ENCODE results near the gene EDN2. TPM values are rescaled to one million over a fixed set of nuclear protein-coding genes. Genes with fewer than 3 reads are reported as not detected.
A peak's percentile ranks its signal among the peaks of the same experiment; 100 is the strongest.

The EDN2 gene
- total RNA-seq, 1 donor from 2014 or later = not detected

DNA sequence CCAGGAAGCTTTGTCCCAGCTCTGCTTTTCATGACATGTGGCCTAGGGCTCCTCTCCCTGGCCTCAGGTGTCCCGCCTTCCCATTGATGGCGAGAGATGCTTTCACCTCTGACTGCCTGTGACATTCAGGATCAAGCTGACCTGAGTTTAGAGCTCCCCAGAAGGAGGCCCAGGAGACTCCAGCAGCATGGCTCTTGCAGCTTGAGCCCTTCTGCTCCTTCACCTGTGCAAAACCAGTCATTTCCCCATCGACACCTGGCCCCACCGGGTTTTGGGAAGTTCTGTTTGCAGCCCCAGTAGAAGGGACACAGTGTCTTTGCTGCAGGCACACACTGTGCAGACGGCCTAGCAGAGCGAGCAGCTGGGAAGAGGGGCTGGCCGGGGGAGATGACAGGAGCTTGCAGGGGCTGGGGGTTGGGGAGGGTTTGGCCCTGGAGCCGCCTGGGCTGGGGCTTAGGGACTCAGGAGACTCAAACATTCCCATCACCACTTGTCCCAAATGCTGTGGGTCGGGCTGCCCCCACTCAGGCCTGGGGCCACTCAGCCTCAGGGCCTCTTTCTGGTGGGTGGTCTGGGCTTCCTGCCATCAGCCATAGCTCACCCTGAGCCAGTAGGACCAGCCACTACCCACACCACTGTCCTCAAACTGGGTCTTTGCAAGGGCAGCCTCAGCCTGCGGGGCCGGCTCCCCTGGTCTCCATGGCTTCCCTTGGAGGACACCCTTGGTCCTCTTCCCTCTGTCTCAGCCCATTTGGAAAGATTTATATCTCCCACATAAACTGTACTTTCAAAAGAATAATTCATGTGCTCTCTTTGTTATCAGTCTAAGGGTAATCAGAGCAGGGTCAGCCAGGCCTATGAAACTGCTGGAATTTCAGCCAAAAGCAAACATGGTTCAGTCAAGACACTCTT is 3.8 kb upstream of the EDN2 start:
- DNase-seq (ENCODE audit: low read depth, low spot score) = no peak
- Mint-ChIP-seq H3K4me3 (no peak overlapping the region), H3K27ac (ENCODE audit: unreplicated experiment) (no peak overlapping the region), H3K4me1 (peaks cover 44% of the 10 kb centered on the region), H3K27me3 (ENCODE audit: low read depth) (peaks cover 4% of the 10 kb centered on the region), H3K36me3 (ENCODE audit: low read depth) (no peaks in the 10 kb centered on the region), H3K9me3 (peaks cover 7% of the 10 kb centered on the region)
- TF ChIP-seq, protein P1, sequence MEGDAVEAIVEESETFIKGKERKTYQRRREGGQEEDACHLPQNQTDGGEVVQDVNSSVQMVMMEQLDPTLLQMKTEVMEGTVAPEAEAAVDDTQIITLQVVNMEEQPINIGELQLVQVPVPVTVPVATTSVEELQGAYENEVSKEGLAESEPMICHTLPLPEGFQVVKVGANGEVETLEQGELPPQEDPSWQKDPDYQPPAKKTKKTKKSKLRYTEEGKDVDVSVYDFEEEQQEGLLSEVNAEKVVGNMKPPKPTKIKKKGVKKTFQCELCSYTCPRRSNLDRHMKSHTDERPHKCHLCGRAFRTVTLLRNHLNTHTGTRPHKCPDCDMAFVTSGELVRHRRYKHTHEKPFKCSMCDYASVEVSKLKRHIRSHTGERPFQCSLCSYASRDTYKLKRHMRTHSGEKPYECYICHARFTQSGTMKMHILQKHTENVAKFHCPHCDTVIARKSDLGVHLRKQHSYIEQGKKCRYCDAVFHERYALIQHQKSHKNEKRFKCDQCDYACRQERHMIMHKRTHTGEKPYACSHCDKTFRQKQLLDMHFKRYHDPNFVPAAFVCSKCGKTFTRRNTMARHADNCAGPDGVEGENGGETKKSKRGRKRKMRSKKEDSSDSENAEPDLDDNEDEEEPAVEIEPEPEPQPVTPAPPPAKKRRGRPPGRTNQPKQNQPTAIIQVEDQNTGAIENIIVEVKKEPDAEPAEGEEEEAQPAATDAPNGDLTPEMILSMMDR (conservative IDR thresholded peaks at IDR 0.05) = no peak

DNA sequence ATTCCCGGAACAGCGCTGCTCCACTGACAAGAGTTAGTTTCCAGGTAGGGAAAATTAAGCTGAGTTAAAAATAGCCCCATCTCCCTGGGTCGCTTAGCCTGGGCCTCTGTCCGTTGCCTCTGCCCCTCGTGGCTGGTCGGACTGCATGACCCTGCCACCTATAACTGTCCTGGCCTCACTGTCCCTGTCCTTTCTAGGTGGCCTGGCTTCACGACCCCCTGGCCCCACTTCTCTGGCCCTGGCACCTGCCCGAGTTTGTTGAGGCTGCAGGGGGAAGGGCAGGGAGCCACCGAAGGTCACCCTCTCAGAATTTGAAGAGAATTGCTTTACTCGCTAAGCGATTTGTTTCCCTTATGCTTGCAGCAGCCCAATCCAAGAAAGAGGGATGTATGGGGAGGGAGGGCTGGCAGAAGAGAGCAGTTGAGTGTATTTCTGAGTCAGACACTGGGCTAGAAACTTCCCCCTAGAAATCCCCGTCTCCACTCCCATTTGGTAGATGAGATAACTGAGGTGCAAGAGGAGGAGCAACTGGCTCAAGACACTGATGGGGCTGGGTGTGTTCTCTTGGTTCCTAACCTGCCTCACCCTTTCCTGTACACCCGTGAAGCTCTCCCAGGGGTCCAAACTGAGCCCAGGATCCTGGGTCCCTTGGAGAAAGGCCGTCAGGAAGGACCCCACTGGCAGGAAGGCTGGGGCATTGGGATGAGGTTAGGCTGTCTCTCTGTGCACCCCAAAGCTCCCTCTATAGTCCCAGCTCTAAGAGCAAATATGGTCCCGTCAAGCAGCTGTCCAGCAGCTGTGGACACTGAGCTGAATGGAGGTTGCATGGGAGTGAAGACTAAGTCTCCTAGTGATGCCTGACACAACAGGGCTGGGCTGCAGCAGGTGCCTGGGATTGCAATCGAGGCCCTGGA is 2.9 kb upstream of the EDN2 start:
- no peak for DNase-seq (ENCODE audit: low read depth, low spot score)
- peak overlapping the region; percentile 29 for H3K27ac Mint-ChIP-seq (ENCODE audit: unreplicated experiment)
- peak overlapping the region; percentile 56 for H3K4me3 Mint-ChIP-seq
- no peaks in the 10 kb centered on the region for H3K36me3 Mint-ChIP-seq (ENCODE audit: low read depth)
- TF ChIP-seq, protein P1 (conservative IDR thresholded peaks at IDR 0.05) = no peak
- peaks cover 4% of the 10 kb centered on the region for H3K27me3 Mint-ChIP-seq (ENCODE audit: low read depth)
- peaks cover 48% of the 10 kb centered on the region for H3K4me1 Mint-ChIP-seq
- peaks cover 7% of the 10 kb centered on the region for H3K9me3 Mint-ChIP-seq

DNA sequence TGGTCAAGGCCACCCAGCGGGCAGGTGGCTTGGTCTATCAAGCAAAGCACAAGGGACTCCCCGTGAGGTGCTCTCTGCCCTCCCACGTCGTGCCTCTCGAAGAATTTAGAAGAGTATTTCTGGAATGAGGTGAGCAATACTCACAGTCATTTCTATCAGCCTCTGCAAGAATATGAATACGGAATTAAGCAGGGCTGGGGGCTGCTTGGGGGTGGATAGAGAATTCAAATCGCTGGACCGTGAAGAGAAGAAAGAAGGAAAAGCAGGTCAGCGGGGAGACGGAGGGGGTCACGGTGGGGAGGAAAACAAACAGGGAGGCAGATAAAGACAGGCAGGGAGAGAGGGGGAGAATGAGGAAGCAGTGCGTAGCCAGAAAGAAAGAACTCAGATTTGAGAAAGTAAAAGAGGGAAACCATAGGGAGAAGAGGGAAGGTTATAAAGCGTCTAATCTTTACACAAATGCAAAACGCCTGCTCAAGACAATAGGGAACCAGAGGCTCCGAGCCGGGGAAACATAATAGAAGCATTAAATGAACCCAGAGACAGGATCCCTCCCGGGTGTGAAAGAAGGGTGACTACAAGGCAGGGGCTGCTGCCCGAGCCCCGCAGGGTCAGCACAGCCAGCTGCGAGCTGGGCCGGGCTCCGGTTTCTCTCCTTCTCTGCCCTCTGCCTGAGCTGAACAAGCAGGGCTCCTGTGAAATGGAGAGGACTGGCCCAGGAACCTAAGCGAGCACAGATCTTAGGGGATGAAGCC is 2.1 kb upstream of the EDN2 start:
- TF ChIP-seq, protein P1 (conservative IDR thresholded peaks at IDR 0.05) = no peak
- peak overlapping the region; percentile 90 for H3K27ac Mint-ChIP-seq (ENCODE audit: unreplicated experiment)
- peaks cover 4% of the 10 kb centered on the region for H3K27me3 Mint-ChIP-seq (ENCODE audit: low read depth)
- H3K9me3 Mint-ChIP-seq = peaks cover 7% of the 10 kb centered on the region
- H3K4me1 Mint-ChIP-seq = peaks cover 48% of the 10 kb centered on the region
- H3K36me3 Mint-ChIP-seq (ENCODE audit: low read depth) = no peaks in the 10 kb centered on the region
- peak; percentile 33 for DNase-seq (ENCODE audit: low read depth, low spot score)
- H3K4me3 Mint-ChIP-seq = peak overlapping the region; percentile 56

DNA sequence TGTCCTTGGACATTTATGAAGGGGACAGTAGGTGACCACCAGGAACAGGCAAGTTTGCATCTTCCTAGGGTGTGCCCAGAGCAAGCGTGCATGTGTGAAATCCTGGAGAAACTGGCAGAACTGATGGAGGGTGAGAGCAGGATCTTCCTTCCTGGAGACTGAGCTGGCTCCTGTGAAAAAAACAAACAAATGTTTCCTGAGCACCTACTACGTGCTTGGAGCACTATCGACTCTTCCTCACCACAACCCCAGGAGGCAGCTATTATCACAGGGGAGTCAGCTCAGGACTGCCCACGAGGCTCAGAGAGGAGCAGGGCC is 1.5 kb upstream of the EDN2 start:
- no peaks in the 10 kb centered on the region for H3K36me3 Mint-ChIP-seq (ENCODE audit: low read depth)
- no peak for DNase-seq (ENCODE audit: low read depth, low spot score)
- H3K4me1 Mint-ChIP-seq = peaks cover 48% of the 10 kb centered on the region

More for the DNA sequence above, 1.5 kb upstream of the EDN2 start:
- Mint-ChIP-seq H3K27me3 (ENCODE audit: low read depth) (peaks cover 4% of the 10 kb centered on the region), H3K27ac (ENCODE audit: unreplicated experiment) (peak overlapping the region; percentile 89), H3K9me3 (peaks cover 7% of the 10 kb centered on the region), H3K4me3 (peak overlapping the region; percentile 56)
- TF ChIP-seq, protein P1 (conservative IDR thresholded peaks at IDR 0.05) = no peak

Data from neural crest cell (in vitro differentiated cells).